ENCODE results near the gene KCTD10. TPM values are rescaled to one million over a fixed set of nuclear protein-coding genes. Genes with fewer than 3 reads are reported as not detected.

Gene KCTD10
- total and polyA plus RNA-seq, 2 of the 13 experiments (the other 11 are each of a cell fraction or from before 2014, with no cell fraction given), result 6.9 to 25.4 TPM

DNA sequence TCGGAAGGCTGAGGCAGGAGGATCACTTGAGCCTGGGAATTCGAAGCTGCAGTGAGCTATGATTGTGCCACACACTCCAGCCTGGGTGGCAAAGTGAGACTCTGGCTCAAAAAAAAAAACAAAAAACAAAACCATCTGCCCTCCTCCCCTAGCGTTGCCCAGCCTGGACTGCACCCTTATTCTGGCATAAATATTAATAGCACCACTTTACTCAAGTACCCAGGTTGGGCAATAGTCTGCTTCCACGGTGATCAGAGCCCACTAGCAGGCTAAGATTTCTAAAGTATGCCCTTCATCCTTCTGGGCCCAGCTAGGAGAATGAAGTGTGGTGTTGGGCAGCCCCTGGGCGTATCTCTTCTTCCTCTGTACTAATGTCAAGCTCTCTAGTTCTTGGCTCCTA is 33.3 kb downstream of the KCTD10 start (continued):
- TF ChIP-seq, protein P1, sequence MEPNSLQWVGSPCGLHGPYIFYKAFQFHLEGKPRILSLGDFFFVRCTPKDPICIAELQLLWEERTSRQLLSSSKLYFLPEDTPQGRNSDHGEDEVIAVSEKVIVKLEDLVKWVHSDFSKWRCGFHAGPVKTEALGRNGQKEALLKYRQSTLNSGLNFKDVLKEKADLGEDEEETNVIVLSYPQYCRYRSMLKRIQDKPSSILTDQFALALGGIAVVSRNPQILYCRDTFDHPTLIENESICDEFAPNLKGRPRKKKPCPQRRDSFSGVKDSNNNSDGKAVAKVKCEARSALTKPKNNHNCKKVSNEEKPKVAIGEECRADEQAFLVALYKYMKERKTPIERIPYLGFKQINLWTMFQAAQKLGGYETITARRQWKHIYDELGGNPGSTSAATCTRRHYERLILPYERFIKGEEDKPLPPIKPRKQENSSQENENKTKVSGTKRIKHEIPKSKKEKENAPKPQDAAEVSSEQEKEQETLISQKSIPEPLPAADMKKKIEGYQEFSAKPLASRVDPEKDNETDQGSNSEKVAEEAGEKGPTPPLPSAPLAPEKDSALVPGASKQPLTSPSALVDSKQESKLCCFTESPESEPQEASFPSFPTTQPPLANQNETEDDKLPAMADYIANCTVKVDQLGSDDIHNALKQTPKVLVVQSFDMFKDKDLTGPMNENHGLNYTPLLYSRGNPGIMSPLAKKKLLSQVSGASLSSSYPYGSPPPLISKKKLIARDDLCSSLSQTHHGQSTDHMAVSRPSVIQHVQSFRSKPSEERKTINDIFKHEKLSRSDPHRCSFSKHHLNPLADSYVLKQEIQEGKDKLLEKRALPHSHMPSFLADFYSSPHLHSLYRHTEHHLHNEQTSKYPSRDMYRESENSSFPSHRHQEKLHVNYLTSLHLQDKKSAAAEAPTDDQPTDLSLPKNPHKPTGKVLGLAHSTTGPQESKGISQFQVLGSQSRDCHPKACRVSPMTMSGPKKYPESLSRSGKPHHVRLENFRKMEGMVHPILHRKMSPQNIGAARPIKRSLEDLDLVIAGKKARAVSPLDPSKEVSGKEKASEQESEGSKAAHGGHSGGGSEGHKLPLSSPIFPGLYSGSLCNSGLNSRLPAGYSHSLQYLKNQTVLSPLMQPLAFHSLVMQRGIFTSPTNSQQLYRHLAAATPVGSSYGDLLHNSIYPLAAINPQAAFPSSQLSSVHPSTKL (CRISPR knock-in tag; IDR thresholded peaks at IDR 0.05), result no peak
- TF ChIP-seq, protein P2, sequence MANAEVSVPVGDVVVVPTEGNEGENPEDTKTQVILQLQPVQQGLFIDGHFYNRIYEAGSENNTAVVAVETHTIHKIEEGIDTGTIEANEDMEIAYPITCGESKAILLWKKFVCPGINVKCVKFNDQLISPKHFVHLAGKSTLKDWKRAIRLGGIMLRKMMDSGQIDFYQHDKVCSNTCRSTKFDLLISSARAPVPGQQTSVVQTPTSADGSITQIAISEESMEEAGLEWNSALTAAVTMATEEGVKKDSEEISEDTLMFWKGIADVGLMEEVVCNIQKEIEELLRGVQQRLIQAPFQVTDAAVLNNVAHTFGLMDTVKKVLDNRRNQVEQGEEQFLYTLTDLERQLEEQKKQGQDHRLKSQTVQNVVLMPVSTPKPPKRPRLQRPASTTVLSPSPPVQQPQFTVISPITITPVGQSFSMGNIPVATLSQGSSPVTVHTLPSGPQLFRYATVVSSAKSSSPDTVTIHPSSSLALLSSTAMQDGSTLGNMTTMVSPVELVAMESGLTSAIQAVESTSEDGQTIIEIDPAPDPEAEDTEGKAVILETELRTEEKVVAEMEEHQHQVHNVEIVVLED (CRISPR knock-in tag; IDR thresholded peaks at IDR 0.05; ENCODE audit: borderline replicate concordance), result no peak
- no peak for TF ChIP-seq ZNF441 (CRISPR knock-in tag; IDR thresholded peaks at IDR 0.05; ENCODE audit: borderline replicate concordance)
- TF ChIP-seq ZFP36 (IDR thresholded peaks at IDR 0.05; ENCODE audit: borderline replicate concordance, low read depth, low read length, partially characterized antibody), result no peak
- no peak for TF ChIP-seq PAF1 (CRISPR knock-in tag; IDR thresholded peaks at IDR 0.05)
- TF ChIP-seq, protein P3, sequence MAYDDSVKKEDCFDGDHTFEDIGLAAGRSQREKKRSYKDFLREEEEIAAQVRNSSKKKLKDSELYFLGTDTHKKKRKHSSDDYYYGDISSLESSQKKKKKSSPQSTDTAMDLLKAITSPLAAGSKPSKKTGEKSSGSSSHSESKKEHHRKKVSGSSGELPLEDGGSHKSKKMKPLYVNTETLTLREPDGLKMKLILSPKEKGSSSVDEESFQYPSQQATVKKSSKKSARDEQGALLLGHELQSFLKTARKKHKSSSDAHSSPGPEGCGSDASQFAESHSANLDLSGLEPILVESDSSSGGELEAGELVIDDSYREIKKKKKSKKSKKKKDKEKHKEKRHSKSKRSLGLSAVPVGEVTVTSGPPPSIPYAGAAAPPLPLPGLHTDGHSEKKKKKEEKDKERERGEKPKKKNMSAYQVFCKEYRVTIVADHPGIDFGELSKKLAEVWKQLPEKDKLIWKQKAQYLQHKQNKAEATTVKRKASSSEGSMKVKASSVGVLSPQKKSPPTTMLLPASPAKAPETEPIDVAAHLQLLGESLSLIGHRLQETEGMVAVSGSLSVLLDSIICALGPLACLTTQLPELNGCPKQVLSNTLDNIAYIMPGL (CRISPR knock-in tag; IDR thresholded peaks at IDR 0.05; ENCODE audit: borderline replicate concordance in 1 of 2, low read depth in 1 of 2), result no peak
- TF ChIP-seq, protein P4, sequence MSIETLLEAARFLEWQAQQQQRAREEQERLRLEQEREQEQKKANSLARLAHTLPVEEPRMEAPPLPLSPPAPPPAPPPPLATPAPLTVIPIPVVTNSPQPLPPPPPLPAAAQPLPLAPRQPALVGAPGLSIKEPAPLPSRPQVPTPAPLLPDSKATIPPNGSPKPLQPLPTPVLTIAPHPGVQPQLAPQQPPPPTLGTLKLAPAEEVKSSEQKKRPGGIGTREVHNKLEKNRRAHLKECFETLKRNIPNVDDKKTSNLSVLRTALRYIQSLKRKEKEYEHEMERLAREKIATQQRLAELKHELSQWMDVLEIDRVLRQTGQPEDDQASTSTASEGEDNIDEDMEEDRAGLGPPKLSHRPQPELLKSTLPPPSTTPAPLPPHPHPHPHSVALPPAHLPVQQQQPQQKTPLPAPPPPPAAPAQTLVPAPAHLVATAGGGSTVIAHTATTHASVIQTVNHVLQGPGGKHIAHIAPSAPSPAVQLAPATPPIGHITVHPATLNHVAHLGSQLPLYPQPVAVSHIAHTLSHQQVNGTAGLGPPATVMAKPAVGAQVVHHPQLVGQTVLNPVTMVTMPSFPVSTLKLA (IDR thresholded peaks at IDR 0.05), result no peak
- TF ChIP-seq, protein P5, sequence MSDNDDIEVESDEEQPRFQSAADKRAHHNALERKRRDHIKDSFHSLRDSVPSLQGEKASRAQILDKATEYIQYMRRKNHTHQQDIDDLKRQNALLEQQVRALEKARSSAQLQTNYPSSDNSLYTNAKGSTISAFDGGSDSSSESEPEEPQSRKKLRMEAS (IDR thresholded peaks at IDR 0.05), result no peak
- no peak for TF ChIP-seq ZNF777 (CRISPR knock-in tag; IDR thresholded peaks at IDR 0.05)
- TF ChIP-seq, protein P6, sequence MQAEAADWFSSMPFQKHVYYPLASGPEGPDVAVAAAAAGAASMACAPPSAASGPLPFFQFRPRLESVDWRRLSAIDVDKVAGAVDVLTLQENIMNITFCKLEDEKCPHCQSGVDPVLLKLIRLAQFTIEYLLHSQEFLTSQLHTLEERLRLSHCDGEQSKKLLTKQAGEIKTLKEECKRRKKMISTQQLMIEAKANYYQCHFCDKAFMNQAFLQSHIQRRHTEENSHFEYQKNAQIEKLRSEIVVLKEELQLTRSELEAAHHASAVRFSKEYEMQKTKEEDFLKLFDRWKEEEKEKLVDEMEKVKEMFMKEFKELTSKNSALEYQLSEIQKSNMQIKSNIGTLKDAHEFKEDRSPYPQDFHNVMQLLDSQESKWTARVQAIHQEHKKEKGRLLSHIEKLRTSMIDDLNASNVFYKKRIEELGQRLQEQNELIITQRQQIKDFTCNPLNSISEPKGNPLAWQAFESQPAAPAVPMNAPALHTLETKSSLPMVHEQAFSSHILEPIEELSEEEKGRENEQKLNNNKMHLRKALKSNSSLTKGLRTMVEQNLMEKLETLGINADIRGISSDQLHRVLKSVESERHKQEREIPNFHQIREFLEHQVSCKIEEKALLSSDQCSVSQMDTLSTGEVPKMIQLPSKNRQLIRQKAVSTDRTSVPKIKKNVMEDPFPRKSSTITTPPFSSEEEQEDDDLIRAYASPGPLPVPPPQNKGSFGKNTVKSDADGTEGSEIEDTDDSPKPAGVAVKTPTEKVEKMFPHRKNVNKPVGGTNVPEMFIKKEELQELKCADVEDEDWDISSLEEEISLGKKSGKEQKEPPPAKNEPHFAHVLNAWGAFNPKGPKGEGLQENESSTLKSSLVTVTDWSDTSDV (CRISPR knock-in tag; IDR thresholded peaks at IDR 0.05), result no peak

Data from HepG2 (cell line).